GM18951 (cell line): Measurements from ENCODE around the gene KAZN.

Source experiments
- POLR2A ChIP-seq: IDR thresholded peaks from 4 replicates; pipeline ENCODE4 v1.6.1; 2011; ENCODE audit warnings: mild to moderate bottlenecking; ENCODE audit not compliant: insufficient read length, insufficient read depth; ENCODE audit errors: extremely low read depth
- in situ Hi-C: fragments of 300-500 bp; cut with MboI; formaldehyde crosslinking; loops from one replicate; pipeline ENCODE4 v1.12.0; 2022; ENCODE audit warnings: low sequenced_read_pairs, mixed read lengths, inconsistent platforms; ENCODE audit not compliant: unreplicated experiment

KAZN gene

DNA sequence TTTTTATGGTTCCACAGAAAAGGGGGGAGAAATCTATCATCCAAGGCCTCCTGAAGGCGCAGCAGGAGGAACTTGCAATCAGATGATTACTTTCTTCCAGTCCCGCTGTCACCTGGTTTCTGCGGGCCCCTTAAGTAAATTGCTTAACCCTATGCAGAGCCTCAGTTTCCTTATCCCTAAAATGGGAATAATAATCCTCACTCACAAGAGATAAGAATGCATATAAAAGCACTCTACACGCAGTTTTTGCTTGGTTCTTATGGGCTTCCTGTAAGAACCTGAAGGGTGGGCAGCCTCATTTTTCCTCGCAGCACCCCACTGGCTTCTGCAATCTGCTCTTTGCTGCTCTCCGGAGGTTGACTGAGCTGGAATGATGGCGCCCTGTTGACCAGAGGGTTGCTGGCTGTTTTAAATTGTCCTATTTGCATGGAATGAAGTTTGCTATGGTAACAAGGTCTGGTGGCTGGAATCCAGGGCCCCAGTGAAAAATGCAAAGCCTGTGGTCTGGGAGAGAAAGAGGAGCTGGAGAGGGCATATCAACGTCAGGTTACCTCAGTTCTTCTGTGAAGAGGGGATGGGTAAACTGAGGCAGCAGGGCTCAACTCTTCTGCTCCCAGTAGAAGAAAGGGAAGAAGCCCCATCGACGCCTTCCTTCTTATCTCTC, 1.0 kb upstream of the KAZN start:
- TF ChIP-seq POLR2A, result no peak
- in situ Hi-C loops, result no loop called here

GRCh38 chr1:14598007-14598497, 433 bp upstream of the KAZN start:
- in situ Hi-C loops, result no loop called here
- no peak for TF ChIP-seq POLR2A

DNA sequence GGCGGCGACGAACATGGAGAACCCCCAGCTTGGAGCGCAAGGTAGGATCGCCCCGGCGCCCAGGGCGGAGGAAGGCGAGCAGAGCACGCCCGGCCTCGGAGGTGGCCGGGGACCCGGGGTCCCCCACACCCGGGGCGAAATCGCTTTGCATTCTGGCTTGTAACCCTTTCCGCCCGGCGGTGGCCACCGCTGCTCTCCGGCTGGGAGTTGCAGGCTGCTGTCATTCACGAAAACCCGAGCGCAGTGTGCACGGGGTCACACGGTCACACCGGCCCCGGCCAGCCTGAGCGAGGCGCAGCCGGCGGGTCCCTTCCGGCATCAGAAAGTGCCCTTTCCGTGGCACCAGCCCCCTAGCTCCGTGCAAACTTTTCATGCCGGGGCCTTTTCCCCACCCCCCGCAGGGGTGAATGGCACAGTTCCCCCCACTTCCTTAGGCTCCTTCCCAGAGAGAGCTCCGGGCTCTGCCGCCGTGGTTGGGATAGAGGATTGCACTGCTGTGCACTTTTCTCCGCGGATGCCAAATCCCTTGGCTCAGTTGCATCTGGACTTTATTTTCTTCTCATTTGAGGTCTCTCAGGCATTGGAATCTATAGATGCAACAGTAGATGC, 802 bp downstream of the KAZN start:
- TF ChIP-seq POLR2A, result no peak
- in situ Hi-C loops, result no loop called here

DNA sequence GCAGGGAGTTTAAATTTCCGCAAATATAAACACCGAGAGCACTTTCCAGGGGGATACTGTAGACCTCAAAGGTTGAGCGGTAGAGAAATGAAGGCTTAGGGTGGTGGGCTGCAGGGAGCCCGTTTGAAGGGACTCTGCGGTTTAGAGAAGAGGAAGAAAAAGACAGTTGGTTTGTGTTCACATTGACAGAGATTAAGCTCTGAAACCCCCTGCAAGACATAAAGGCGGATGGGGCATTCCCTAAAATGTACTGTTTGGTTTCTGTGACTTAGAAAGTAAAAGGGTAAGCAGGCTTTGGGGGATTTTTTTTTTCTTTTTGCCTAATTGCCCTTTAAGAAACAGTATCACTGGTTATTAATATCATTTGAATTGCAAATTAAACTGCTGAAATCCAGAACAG, 1.3 kb downstream of the KAZN start:
- in situ Hi-C loops, result no loop called here
- no peak for TF ChIP-seq POLR2A

DNA sequence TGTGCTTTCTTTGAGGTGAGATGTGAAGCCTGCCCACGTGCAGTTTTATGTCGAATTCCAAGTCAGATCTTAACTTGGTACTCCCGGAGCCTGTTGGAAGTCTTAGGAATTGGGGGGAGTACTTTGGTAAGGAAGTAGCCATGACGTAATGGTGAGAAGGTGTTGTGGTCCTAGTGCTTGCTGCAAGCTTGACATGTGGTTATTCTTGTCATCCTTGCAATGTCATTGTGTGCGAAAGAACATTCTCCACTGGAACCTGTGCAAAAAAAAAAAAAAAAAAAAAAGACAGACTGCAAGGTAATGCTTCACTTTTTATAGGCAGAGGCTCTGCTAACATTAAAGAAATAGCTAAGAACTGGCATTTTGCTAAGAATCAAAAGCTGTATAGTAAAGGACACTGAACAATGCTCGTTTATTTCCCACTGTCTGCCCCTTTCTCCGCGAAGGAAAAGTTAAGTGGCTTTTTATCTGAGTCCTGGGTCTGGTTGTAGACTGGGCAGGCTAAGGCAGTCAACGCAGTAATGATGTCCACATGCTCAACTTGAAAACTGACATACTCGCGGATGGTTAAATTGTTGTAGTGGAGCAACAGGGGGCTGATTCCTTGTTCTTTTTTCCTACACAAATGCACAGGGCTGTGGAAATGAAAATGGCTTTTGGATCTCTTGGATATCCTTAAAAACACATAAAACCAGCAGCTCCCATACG, 2.1 kb downstream of the KAZN start:
- no peak for TF ChIP-seq POLR2A
- in situ Hi-C loops, result no loop called here

DNA sequence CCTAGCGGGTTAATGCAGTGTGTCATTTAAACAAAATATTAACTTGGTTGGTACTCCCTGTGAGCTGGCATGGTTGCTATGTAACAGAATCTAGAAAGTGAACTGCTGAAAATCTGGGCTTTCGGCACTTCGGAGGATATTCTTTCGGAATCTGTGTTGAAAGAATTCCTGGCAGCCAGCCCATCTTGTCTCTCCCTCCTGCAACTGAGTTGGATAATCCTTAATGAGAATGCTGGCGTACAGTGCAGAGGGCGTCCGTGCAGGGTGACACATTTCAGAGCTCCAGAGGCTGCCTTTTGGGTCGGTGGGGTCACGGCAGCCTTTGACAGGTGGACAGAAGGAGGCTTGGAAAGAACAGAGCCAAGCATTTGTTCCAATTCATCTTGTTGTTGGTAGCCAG, 3.7 kb downstream of the KAZN start:
- TF ChIP-seq POLR2A, result no peak
- in situ Hi-C loops, result no loop called here

GRCh38 chr1:14603645-14604044, 5.2 kb downstream of the KAZN start:
- no peak for TF ChIP-seq POLR2A
- in situ Hi-C loops, result no loop called here

- no peak for TF ChIP-seq POLR2A
- in situ Hi-C loops, result no loop called here
Observed at GRCh38 chr1:14604414-14604813, 5.9 kb downstream of the KAZN start.

GRCh38 chr1:14605945-14606344, 7.5 kb downstream of the KAZN start:
- TF ChIP-seq POLR2A, result no peak
- in situ Hi-C loops, result no loop called here

GRCh38 chr1:14606632-14607031, 8.1 kb downstream of the KAZN start:
- in situ Hi-C loops, result no loop called here
- no peak for TF ChIP-seq POLR2A

DNA sequence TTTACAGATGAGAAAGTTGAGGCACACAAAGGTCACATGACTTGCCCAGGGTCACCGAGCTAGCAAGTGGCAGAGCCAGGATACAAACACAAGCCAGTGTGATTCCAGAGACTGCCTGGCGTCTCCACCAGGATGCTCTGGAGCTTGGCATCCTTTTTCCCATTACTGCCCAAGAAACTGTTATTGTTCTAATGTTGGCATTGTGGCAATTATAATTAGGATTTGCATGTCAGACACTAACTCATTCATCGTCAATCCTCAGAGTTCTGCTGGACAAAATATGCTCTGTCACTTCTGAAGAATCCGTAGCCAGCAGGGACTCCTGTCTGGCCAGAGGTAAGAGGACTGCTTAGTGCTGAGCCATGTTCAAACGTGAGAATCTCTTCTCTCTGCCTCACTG, 8.8 kb downstream of the KAZN start:
- TF ChIP-seq POLR2A, result no peak
- in situ Hi-C loops, result no loop called here

DNA sequence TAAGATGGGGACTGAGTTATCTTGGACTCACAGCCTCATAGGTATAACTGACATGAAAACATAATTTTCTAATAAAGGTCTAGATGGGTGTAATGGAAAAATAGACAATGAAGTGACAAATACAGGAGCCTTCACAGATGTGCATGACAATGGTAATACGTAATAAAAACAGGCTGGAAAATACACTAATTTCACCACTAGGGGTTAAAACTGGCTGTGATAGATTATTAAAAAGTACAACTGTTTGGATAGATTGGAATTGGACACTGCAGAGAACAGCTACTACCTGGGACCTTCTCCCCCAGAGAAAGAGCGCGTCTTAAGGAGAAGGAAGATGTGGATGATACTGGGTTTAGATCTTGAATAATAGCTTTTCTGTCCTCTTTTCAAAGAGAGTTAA, 9.8 kb downstream of the KAZN start:
- TF ChIP-seq POLR2A, result no peak

DNA sequence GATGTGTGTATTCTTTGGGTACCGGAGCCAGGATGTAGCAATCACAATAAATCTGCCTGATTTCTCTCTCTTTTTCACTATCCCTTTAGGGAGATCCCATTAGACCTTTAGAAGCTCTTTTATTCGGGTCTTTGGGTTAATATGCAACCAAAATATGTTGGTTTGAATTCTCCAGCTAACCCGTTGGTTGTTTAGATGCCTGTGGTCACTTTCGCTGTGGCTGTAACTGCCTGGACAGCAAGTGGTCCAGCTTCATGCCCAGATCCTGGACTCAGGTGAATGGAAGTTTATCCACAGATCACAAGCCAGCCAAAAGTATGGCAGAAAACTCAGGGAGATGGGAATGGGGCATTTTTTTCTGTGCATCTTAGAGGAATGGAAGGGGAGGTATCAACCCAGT, 12.3 kb downstream of the KAZN start:
- in situ Hi-C loops, result no loop called here
- no peak for TF ChIP-seq POLR2A

More for the DNA sequence above, 9.8 kb downstream of the KAZN start:
- in situ Hi-C loops, result no loop called here

DNA sequence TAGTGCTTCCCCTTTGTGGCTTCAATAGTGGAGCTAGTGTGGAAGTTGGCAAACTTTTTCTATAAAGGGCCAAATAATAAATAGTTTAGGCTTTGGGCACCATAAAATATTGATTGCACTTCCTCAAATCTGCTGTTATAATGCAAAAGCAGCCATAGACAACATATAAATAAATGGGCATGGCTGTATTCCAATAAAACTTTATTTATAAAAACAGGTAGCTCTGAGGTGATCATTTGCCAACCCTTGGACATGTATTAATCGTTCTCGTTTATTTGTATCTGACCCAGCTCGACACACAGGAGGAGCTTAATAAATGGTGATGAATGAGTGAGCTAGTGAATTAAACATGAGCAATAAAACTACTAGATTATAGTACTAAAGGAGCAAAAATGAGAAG, 13.3 kb downstream of the KAZN start:
- TF ChIP-seq POLR2A, result no peak
- in situ Hi-C loops, result no loop called here
